GF-D8 (cell line): Measurements from ENCODE around the gene ATP5F1E.

Experiments
- DNase-seq: peaks from one replicate; lab custom pipeline; 2025; lab: John Stamatoyannopoulos, UW

ATP5F1E gene

DNA sequence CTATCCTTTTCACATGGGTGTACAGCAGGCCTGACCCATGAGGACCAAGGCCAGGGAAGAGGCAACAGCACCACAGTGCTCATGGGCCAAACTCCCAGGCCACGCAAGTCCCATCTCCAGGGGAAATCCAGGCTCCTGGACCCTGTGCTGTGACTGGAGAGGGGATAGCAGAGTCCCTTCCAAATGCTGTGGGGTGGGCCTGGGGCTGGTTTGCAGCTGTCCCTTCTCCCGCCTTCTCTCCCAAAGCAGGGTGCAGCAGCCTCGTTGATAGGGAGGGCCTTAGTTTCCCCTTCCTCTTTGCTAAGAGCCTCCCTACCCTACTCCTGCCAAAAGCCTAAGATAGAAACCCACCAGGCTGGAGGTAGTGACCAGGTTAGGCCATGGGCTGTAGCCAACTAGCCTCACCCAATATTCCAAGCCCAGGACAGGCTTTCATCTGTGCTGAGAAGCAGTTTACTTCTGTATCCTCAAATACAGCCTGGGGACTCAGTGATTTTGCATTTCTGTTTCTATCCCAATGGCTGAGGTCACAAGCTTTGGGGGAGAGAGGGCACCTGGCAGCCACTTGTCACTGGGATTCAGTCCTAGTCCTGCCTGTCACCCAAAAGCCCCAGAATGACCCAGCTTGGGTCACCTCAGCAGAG lies 26.5 kb downstream of the ATP5F1E start:
- DNase-seq: no peak

DNA sequence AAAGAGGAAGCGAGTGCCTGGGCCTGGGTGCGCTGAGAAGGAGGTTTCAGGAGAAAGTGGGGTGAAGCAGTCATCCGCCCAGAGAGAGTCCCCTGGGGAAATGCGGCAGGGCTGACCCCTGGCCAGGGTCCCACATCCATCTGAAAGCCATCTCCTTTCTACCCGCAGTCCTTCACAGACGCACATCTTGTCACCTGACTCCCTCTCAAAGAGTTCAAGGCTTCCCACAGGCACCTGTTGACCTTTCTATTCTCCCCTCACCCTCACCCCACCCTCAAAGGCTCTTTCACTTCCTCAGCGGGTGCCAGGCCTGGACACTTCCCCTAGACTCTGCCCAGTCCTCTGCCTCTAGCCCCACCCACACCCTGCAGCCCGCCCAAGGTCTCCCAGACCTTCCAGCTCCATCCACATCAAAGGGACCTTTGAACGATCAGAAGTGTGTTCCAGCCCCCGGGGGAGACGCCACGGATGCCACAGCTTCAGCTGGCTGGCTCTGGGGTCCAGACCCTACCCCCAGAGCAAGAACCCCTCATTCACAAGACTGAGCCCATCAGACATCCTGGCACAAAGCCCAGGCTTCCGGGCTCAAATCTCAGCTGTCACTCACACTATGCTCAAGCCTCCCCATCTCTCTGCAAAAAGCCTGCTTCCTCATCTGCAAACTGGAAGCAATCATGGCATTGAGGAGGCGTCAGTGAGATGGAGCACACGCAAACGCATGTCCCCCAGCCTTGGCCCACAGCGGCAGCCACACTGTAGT lies 27.2 kb downstream of the ATP5F1E start:
- DNase-seq: peak; percentile 45

DNA sequence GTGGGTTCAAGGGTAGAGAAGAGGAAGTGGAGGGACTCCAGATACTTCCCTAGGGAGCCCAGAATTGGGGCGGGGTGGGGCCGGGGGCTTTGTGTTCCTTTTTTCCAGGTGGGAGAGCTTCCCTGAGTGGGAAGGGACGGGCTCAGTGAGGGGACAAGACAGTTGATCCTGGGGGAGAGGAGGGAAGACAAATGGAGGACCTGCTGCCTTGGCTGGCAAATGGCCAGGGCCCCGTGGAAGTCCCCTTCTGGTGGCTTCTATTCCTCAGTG lies 27.7 kb downstream of the ATP5F1E start:
- no peak for DNase-seq

DNA sequence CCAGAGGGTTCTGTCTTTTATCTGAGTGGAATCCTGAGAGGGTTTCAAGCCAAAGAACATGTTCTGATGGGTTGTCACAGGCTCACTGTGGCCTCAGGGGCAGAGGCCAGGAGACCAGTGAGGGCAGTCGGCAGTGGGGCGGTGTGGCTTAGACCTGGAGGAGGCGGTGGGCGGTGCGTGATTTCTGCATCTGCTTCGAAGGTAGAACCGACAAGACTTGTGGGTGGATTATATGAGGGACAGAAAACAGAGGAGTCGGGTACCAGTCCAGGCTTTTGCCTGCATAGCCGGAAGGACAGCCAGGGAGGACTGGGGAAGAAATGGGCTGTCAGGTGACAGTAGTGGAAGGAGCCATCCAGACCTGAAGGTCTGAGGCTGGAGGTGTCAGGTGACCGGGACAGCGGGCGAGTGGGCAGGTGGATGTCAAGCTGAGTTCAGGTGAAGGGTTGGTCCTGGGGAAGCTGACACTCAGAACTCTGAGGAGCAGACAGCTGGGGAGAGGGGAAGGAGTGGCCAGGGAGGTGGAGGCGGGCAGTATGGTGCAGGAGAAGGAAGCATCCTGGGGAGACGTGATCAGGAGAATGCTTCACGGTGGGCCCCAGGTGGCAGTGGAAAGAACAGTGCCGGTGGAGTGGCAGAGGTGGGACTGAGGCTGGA lies 28.2 kb downstream of the ATP5F1E start:
- no peak for DNase-seq

DNA sequence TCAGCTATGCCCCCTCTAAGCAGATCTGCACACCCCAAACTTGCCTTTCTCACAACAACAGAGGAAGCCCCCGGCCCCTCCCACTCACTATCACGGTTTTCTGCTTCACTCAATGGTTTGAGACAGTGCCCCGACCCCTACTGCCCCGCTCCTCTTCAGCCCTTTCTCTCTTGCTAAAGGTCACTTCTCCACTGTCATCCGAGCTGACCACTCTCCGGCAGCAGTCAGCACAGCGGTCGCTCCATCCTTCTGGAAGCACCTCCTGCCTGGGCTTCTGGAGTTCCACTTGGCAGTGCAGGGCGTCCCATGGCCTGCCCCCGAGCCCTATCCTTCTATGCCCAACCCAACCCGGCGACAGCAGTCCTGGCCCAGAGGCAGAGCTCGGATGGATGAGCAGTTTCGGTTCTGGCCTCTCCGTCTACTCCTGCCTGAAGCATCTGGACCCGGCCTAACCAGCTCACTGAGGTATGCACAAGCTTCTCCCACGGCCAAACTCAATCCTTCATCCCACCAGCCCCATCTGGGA lies 29.2 kb downstream of the ATP5F1E start:
- DNase-seq: no peak

DNA sequence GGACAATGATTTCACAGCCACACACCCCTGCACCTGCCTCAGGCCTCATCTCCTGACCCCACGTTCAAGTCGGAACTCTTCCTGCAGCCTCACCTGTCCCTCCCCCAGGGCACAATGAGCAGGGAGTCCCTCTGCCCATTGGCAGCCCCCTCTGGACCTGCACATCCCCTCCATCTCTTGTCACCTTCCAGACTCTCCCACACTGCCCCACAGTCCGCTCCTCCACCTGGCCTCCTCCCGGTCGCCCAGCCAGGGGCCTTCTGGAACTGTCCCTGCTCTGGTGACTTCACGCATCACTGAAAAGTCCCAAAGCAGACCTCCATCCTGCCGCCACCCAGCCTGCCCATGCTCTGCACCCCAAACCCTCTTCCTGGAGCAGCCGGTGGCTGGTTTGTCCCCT lies 29.7 kb downstream of the ATP5F1E start:
- no peak for DNase-seq

DNA sequence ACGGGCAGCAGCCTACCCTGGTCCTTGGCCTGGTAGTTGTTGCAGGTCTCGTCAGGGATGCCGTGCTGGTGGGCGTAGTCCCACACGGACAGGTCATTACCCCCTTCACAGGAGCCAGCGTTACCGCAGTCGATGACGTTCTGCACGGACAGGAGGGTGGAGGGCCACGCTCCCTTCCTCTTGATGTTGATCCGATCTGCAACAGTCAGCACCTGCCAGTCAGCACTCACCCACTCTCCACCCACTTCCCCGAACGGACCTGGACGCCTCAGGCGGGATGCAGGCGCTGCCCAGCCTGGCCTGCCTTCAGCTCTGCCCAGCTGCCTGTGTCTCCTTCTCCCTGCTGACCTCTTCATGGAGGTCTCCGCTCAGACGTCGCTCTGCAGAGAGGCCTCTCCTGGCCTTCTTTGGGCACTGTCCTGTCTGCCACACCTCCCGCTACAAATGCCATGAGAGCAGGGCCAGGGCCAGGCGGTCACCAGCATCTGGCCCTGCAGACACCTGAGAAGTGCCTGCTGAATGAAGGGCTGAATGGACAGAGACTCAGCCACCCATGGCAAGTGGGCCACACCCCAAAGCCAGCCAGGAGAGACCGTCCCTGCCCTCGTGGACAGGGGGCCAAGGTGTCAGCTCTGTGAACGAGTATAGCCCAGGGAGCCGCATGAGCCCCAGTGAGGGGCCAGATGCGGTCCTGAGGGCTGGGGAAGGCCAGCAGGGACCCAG lies 30.5 kb downstream of the ATP5F1E start:
- DNase-seq: no peak

DNA sequence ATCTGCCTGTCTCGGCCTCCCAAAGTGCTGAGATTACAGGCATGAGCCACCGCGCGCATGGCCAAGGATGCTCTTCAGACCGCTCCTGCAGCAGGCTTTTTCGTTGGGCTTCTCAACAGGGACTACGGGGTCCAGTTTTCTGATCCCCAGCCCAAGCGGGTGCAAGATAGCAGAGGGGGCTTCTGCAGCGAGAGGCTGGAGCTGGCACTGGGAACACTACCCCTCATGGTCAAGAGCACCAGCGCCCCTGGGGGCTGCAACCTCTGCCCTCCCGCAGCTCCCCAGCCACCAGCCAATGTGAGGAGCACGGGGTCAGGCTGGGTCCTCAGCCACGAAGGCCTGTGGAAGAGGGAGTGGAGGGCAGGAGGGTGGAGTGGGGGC lies 31.1 kb downstream of the ATP5F1E start:
- no peak for DNase-seq

DNA sequence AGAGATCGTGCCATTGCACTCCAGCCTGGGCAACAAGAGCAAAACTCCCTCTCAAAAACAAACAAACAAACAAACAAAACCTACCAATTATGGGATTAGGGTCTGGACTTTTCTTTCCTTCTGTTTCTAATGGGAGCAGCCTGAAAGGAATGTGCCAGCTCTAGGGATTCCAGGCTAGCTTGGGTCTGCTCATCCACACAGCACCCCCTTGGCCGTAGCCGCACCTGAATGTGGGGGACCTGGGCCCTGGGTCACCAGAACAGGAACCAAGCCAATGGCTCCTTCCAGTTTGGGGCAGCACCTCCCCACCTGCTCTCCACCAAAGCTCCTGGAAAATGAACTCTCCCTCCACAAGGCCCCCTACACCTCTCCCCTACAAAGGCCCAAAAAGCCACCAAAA lies 31.8 kb downstream of the ATP5F1E start:
- DNase-seq: no peak

DNA sequence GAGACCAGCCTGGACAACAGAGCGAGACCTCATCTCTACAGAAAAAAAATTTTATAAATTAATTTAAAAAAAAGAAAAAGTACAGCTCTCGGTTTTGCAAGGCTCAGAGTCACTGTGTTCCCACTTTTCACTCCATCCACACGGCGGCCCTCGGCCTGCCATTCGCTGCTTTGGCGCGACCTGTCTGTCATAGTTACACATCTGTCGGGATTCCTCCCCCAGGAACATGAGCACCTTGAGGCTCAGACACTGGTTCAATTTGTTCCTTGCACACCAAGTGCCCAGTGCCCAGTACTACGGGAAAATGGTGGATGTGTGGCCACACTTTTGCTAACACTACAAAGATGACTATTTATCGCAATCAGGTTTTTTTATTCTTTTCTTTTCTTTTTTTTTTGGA lies 33.5 kb downstream of the ATP5F1E start:
- DNase-seq: no peak

DNA sequence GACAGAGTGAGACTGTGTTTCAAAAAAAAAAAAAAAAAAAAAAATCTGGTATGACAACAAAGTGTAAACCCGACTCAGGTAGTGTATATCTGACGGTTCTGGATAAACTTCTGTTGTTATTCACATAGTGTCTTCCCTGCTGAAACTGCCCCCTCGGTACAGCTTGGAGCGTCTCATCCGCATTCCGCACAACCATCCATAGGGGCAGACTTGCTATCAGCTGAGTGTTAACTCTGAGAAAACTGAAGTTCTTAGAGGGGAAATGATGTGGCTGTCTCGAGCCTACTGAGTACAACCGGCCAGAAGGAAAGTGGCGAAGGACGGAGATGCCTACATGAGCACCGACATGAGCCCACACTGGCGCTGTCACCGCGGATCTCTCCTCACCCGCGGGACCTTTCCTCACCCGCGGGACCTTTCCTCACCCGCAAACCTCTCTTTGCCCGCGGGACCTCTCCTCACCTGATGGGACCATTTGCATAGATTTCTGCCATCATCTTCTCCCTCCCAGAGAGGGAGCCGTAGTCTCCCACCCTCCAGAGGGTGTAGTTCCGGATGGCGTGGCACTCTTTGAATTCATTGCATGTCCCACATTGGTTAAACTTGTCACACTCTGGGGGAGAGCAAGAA lies 34.9 kb downstream of the ATP5F1E start:
- no peak for DNase-seq

DNA sequence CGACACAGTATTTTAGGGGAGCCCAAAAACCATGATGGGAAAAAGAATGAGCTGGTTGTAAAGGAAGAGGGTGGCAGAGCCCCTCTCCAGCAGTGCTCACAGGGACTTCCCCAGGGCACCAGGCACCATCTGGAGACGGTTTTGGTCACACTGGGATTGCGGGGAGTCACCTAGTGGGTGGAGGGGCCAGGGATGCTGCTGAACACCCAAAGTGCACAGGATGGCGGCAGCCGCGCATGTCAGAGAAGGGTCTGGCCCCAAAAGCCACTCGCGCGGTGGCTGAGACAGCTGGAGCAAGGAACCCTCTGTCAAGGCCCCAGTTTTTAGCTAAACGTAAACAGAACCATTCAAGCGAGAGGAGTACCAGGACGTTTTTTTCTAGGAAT lies 35.9 kb downstream of the ATP5F1E start:
- DNase-seq: no peak

DNA sequence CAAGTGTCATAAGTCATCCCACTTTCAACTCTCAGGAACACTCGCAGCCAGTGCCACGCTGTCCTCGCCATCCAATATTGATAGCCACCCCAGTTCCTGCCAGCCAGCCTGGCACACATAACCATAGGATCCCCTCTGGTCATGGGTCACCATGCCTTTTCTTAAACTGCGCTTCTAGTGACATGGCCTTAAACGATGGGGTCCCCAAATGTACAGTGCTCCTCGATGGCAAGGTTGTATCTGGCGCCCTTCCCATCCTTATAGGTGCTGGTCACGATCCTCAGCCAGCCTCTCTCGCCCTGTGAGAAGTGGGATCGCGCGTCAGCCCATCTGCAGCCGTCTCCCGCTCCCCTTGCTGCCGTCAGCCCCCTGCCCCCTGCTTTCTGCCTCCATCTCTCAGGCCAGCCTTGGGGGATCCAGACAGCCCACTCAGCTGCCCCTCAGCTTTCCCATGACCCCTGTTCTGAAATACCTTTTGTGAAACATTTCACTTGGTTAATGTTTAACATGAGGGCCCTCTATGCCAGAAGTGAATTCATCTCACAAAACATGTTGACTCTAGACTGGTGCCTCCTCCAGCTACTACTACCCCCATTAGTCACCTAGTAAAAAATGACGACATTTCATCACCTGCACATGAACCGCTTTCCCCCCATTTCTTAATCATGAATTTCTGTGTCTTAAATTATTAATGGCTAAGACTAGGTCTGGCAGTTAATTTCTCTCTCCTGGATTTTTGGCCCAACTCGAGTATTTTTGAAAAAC lies 36.5 kb downstream of the ATP5F1E start:
- DNase-seq: no peak

DNA sequence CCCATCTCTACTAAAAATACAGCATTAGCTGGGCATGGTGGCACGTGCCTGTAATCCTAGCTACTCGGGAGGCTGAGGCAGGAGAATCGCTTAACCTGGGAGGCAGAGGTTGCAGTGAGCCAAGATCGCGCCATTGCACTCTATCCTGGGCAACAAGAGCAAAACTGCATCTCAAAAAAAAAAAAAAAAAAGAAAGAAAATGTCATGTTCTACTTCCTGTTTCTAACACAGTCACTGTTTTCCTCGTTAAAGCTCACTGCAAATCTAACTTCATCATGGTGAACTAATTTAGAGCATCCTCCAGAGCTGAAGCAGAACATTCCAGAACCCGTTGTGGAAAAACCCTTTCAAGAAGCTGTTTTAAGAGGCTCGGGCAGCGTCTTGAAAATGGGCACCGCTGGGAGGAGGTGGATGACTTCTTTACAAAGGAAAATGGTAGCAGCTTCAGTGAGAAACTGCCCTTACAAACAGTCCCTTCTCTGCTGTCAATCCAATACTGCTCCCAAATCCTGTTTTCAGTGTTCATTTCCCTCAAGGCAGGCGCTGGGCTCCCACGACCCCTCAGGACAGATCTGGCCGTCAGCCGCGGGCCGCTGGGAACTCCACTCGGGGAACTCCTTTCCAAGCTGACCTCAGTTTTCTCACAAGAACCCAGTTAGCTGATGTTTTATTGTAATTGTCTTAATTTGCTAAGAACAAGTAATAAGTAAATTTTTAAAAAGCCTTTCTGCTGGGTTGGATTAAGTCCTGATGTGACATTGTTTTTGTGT lies 37.6 kb downstream of the ATP5F1E start:
- no peak for DNase-seq

DNA sequence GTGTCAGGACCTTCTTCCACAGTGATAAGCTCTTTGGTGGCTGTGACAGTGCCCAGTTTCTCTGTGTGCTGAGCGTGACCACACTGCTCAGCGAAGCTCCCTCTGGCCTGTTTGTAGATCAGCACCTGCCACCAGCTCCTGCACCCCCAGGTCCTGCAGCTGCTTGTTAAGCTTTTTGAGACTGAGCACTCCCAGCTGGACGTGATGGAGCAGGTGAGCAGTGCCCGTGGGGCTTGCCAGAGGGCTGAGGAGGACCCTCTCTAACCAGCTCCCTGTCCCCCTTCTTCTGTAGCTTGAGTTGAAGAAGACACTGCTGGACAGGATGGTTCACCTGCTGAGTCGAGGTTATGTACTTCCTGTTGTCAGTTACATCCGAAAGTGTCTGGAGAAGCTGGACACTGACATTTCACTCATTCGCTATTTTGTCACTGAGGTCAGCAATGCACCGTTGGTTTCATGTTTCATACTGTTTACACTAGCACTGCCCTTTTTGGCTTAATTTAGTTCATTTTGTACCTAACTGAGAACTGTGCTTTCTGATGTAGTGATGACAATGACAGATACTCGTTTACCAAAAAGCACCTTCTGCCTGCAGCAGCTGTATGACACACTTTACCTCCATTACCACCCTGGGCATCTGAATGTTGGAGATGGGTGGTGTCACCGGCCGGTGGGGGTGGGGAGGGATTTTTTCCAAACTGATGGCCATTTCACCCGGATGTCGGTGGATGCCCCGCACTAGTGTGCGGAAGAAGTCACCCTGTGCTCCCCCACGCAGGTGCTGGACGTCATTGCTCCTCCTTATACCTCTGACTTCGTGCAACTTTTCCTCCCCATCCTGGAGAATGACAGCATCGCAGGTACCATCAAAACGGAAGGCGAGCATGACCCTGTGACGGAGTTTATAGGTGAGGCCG lies 38.5 kb downstream of the ATP5F1E start:
- no peak for DNase-seq

DNA sequence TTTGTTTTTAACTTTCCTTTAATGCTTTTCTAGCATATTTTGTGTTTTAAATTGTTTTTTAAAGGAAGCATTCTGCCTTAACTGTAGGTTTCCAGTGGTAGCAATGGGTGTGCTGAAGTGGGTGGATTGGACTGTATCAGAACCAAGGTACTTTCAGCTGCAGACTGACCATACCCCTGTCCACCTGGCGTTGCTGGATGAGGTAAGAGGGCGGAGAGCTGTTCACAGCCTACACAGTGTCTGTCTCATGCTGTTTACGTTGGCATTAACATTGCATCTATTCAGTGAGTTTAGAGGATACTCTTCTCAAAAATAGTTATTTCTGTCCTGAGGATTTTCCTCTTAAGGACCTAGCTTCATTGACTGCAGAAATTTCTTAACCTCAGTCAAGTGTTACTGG lies 39.2 kb downstream of the ATP5F1E start:
- DNase-seq: no peak

DNA sequence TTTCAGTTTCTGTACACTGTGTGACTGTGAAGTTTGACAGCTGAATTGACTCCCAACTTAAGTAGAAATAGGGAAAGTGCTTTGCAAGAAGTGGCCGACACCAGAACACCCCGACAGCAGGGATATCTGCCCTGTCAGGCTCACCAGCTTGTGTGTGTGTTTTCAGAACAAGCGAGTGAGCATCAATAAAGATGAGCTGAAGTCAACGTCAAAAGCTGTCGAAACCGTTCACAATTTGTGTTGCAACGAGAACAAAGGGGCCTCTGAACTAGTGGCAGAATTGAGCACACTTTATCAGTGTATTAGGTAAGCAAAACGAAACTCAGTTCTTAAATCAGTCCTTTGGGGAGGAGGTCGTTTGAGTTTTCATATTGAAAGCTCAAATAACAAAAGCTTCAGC lies 40.4 kb downstream of the ATP5F1E start:
- DNase-seq: no peak

DNA sequence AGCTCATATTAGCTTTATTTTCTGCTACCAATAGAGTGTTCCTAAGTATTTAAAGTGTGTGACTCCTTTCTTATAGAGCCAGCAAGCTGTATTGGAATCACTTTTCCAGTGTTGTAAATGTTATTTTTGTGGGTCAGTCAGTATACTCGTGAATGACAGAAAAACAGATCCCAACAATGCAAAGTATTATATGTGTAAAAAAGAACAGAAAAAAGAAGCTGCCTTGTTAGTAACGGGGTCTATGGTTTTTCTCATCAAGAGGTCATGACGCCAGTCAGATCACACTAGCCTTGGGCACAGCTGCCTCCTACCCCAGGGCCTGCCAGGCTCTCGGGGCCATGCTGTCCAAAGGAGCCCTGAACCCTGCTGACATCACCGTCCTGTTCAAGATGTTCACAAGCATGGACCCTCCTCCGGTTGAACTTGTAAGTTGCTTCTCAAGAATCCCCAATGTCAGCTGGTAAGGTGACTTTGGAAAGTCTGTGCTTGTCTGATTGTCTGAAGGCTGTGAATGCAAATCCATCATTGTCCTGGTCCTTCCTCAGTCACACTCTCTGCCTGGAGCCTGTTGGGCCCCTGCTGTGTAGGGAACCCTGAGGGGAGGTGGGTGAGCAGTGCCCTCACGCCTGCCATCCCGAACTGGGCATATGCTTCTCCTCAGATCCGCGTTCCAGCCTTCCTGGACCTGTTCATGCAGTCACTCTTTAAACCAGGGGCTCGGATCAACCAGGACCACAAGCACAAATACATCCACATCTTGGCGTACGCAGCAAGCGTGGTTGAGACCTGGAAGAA lies 41.3 kb downstream of the ATP5F1E start:
- DNase-seq: no peak

DNA sequence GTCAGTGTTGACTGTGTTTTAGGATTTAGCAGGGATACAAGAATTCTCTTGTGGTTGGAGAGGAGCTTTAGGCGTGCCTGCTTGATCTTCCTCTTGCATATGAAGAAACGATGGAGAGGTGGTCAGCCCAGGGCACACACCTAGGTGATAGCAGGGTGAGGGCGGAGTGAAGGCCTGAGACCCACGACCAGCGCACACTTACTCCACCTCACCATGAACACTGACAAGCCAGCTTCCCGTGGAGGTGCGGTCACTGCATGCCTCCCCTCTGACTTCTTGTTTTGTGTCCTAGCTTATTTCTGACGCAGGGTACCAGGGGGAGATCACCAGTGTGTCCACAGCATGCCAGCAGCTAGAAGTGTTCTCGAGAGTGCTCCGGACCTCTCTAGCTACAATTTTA lies 42.9 kb downstream of the ATP5F1E start:
- DNase-seq: no peak
